ENCODE results near the gene GNAL.

DNA sequence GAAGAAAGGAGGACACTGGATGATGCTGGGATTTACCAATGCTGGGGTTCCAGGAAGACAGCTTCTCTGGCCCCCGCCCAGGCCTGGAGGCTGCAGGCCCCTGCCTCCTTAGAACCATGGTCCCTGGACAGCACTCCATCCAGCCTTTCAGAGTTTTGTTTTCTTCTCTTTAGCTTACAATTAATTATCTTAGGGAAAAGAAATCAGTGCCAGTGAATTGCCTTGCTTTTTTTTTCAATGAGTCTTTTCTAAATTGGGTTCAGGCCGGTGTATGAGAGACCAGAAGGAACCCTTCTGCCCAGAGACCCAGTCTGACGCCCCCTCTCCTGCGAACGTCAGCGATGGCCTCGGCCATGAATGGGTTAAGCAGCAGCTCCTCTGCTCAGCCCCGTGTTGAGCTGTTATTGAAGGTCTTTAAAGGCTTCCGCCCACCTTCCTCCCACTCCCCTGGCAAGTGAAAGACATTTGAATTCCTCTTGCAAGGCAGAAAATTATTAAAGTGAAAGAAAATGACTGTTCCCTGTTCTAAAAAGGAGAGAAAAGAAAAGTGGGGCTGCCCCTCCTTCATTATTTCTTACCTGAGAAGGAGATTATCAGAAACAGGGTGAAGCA, 96.5 kb downstream of the GNAL start:
- TF ChIP-seq, protein P1, sequence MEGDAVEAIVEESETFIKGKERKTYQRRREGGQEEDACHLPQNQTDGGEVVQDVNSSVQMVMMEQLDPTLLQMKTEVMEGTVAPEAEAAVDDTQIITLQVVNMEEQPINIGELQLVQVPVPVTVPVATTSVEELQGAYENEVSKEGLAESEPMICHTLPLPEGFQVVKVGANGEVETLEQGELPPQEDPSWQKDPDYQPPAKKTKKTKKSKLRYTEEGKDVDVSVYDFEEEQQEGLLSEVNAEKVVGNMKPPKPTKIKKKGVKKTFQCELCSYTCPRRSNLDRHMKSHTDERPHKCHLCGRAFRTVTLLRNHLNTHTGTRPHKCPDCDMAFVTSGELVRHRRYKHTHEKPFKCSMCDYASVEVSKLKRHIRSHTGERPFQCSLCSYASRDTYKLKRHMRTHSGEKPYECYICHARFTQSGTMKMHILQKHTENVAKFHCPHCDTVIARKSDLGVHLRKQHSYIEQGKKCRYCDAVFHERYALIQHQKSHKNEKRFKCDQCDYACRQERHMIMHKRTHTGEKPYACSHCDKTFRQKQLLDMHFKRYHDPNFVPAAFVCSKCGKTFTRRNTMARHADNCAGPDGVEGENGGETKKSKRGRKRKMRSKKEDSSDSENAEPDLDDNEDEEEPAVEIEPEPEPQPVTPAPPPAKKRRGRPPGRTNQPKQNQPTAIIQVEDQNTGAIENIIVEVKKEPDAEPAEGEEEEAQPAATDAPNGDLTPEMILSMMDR (IDR thresholded peaks at IDR 0.05) = no peak
- TF ChIP-seq POLR2A (IDR thresholded peaks at IDR 0.05) = no peak

Data from testis (tissue), 2 donors.